Colonic mucosa (tissue), 4 donors: ENCODE data around the gene STARD4. TPM values are rescaled to one million over a fixed set of nuclear protein-coding genes. Genes with fewer than 3 reads are reported as not detected.

Experiments
- DNase-seq: peaks from one replicate; pipeline ENCODE4 v3.0.0-alpha.2; 2020
- H3K27ac ChIP-seq: fragments of 200-600 bp; one replicate; pipeline ENCODE4 v1.8.0; 2021
- H3K27me3 ChIP-seq: fragments of 200-600 bp; one replicate; pipeline ENCODE4 v1.8.0; 2021
- H3K36me3 ChIP-seq: fragments of 200-600 bp; one replicate; pipeline ENCODE4 v1.8.0; 2021
- H3K4me1 ChIP-seq: fragments of 200-600 bp; one replicate; pipeline ENCODE4 v1.8.0; 2021; ENCODE audit warnings: mild to moderate bottlenecking
- H3K4me3 ChIP-seq: fragments of 200-600 bp; one replicate; pipeline ENCODE4 v1.8.0; 2021
- H3K9ac ChIP-seq, 2 donors: one replicate each; pipeline ENCODE4 v1.7.0; 2013; ENCODE audit warnings: control low read depth in 2 of 2, low read depth in 2 of 2, low read length in 2 of 2
- H3K9me3 ChIP-seq: fragments of 200-600 bp; one replicate; pipeline ENCODE4 v1.8.0; 2021
- intact Hi-C: fragments of 100-400 bp; cut with DNase I; formaldehyde crosslinking; loops from one replicate; pipeline ENCODE4 v1.14.1; 2022
- total RNA-seq, 2 donors: library from RNA; stranded (reverse); fragmentation: NEBNext Ultra II Directional in 1 of 2; extraction: Animal tissue kit (Norgen Biotek cat#: 25700) in 1 of 2; gene quantifications; one replicate each; pipeline ENCODE4 v1.2.1, GENCODE V29; 2021
- TF ChIP-seq, protein P1 (sequence below): fragments of 200-600 bp; IDR thresholded peaks from one replicate; pipeline ENCODE4 v1.8.0; 2022; ENCODE audit warnings: antibody characterized with exemption, mild to moderate bottlenecking
- donor health status: healthy.
- donor health status: DM: no; HTN: no; CAD: no.
- donor health status: DM: no; HTN: no; CAD: no.

The STARD4 gene
- total RNA-seq, 2 donors from 2014 or later = 29.0 to 90.0 TPM

DNA sequence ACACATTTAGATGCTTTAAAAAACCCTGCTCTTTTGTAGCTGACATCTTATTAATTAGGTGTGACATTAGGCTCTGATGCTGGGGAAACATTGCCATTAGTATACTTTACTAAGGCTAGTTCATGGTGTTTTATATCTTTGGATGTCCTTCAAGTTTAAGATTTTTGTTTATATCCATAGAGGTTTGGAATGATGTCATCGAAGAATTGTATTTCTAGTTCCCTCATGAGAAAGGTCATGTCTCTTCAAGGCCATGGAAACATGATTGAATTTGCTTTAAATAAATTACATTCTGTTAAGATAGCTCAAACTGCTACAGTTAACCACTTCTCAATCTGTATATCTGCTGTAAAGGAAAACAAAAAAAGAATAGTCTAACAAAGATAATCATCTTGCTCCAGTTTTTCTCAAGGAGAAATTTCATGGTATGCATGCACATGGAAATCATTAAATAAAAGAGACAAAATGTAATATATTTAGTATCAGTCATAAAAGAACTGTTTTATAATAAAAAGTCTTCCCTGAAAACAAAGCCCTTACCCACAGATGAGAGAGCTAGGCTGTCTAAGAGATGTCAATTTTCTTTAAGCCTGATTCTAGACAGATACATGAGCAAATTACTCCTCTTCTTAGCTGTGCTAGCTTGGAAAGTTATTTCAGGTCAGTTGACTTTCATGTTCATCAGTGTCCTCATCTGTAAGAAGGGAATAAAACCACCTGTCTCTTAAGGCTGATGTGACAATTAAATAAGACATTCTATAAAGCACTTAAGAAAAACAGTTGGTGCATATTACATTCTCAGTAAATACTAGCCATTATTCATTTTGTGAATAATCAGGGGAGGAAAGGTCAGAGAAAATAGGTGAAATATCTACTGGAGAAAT, 25.0 kb upstream of the STARD4 start:
- no peaks in the 10 kb centered on the region for H3K27me3 ChIP-seq
- DNase-seq = no peak
- H3K9ac ChIP-seq = no peak overlapping the region
- no peaks in the 10 kb centered on the region for H3K36me3 ChIP-seq
- no peak overlapping the region for H3K4me3 ChIP-seq
- intact Hi-C loops = no loop called here
- H3K4me1 ChIP-seq = no peaks in the 10 kb centered on the region
- H3K27ac ChIP-seq = no peak overlapping the region
- no peaks in the 10 kb centered on the region for H3K9me3 ChIP-seq
- TF ChIP-seq, protein P1, sequence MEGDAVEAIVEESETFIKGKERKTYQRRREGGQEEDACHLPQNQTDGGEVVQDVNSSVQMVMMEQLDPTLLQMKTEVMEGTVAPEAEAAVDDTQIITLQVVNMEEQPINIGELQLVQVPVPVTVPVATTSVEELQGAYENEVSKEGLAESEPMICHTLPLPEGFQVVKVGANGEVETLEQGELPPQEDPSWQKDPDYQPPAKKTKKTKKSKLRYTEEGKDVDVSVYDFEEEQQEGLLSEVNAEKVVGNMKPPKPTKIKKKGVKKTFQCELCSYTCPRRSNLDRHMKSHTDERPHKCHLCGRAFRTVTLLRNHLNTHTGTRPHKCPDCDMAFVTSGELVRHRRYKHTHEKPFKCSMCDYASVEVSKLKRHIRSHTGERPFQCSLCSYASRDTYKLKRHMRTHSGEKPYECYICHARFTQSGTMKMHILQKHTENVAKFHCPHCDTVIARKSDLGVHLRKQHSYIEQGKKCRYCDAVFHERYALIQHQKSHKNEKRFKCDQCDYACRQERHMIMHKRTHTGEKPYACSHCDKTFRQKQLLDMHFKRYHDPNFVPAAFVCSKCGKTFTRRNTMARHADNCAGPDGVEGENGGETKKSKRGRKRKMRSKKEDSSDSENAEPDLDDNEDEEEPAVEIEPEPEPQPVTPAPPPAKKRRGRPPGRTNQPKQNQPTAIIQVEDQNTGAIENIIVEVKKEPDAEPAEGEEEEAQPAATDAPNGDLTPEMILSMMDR = no peak

DNA sequence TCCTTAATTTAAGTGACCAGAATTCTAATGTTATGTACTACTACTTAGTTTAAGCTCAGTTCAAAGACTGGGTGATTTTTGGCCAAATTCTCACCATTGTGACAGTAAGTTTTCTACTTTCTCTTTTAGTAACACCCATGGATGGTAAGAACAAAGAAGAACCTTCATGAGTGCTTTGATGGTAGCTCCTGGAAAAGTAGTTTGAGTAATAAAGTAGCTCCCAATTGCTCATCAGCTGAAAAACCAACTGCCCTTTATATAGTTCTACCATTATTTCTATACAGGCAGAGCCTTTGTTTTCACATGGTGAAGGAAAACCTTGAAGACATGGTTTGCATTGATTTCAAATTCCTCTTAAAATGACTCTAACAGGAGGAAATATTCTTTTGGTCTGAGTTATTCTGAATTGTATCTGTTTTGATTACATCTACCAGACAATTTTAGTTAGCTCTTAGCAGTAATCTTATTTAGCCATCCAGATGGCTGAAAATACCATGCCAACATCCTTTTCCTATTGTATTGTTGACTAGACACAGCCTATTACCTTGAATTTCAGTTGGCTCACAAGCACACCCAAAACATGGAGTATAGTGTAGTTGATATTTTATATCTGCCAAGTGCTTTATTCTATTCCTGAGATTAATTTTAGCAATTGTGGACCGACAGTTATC, 23.7 kb upstream of the STARD4 start:
- H3K27me3 ChIP-seq = no peaks in the 10 kb centered on the region
- H3K4me3 ChIP-seq = no peak overlapping the region
- H3K4me1 ChIP-seq = no peaks in the 10 kb centered on the region
- H3K36me3 ChIP-seq = no peaks in the 10 kb centered on the region
- intact Hi-C loops = no loop called here
- TF ChIP-seq, protein P1 = no peak
- no peak overlapping the region for H3K9ac ChIP-seq
- H3K9me3 ChIP-seq = no peaks in the 10 kb centered on the region
- H3K27ac ChIP-seq = no peak overlapping the region
- no peak for DNase-seq

GRCh38 chr5:111532886-111533582, 20.7 kb upstream of the STARD4 start:
- Histone ChIP-seq H3K4me3 (no peak overlapping the region), H3K4me1 (no peaks in the 10 kb centered on the region), H3K27ac (no peak overlapping the region), H3K36me3 (no peaks in the 10 kb centered on the region), H3K27me3 (no peaks in the 10 kb centered on the region), H3K9ac (no peak overlapping the region), H3K9me3 (no peaks in the 10 kb centered on the region)
- DNase-seq = no peak
- intact Hi-C loops = no loop called here
- TF ChIP-seq, protein P1 = no peak

DNA sequence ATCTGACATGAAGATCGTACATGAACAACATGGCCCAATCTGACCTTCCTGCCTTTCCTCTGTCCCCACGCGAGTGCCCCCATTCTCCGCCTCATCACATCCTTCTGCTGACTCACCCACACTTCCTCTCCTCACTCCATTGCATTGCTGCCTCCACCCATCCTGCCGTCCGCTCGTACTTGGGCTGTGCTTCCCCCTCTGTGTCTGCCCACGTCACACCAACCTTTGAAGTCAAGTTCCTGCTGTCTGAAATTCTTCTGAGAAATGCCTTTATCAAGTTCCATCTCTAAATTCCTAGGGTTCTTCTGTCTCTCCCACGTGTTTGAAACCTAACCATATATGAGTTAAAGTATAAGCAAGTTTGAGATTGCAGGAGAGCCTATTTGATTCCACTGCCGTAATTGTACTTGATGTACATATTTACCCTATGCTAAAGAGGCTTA, 18.0 kb upstream of the STARD4 start:
- peak overlapping the region; percentile 20 for H3K27ac ChIP-seq
- H3K9ac ChIP-seq = no peak overlapping the region
- no peaks in the 10 kb centered on the region for H3K4me1 ChIP-seq
- no peaks in the 10 kb centered on the region for H3K36me3 ChIP-seq
- TF ChIP-seq, protein P1 = no peak
- H3K27me3 ChIP-seq = no peaks in the 10 kb centered on the region
- peak; percentile 54 for DNase-seq
- no peak overlapping the region for H3K4me3 ChIP-seq
- no peaks in the 10 kb centered on the region for H3K9me3 ChIP-seq
- intact Hi-C loops = no loop called here

DNA sequence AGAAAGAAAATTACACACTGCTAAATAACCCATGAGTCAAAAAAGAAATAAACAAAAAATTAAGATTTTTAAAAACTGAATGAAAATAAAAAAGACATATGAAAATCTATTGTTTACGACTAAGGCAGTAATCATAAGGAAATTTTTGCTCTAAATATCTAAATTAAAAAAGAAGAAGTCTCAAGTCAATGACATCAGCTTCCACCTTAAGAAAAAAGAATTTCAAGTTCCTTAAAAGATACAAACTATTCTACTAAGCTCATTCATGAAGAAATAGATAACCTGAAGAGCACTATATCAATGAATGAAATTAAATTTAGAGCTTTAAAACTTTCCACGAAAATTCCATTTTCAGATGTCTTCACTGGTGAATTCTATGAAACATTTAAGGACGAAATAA, 15.7 kb upstream of the STARD4 start:
- no peaks in the 10 kb centered on the region for H3K9me3 ChIP-seq
- intact Hi-C loops = no loop called here
- H3K4me3 ChIP-seq = no peak overlapping the region
- no peak overlapping the region for H3K27ac ChIP-seq
- no peaks in the 10 kb centered on the region for H3K36me3 ChIP-seq
- TF ChIP-seq, protein P1 = no peak
- no peak overlapping the region for H3K9ac ChIP-seq
- DNase-seq = no peak
- H3K4me1 ChIP-seq = no peaks in the 10 kb centered on the region
- H3K27me3 ChIP-seq = no peaks in the 10 kb centered on the region
